Endothelial cell (in vitro differentiated cells): ENCODE measurements around the gene TLX1. TPM values are rescaled to one million over a fixed set of nuclear protein-coding genes. Genes with fewer than 3 reads are reported as not detected.

Experiments used
- DNase-seq: peaks from one replicate; pipeline ENCODE4 v3.0.0; 2021; ENCODE audit warnings: low spot score
- H3K27ac Mint-ChIP-seq: one replicate; pipeline ENCODE4 v1.8.0; 2021; ENCODE audit warnings: mixed read lengths, inconsistent platforms; ENCODE audit not compliant: unreplicated experiment
- H3K27me3 Mint-ChIP-seq: one replicate; pipeline ENCODE4 v1.8.0; 2021; ENCODE audit warnings: mild to moderate bottlenecking, moderate library complexity, mixed read lengths, inconsistent platforms; ENCODE audit not compliant: unreplicated experiment
- H3K36me3 Mint-ChIP-seq: one replicate; pipeline ENCODE4 v1.8.0; 2021; ENCODE audit warnings: mild to moderate bottlenecking, low read depth, mixed read lengths, inconsistent platforms; ENCODE audit not compliant: unreplicated experiment
- H3K4me1 Mint-ChIP-seq: one replicate; pipeline ENCODE4 v1.8.0; 2021; ENCODE audit warnings: mild to moderate bottlenecking, mixed read lengths, inconsistent platforms; ENCODE audit not compliant: unreplicated experiment
- H3K4me3 Mint-ChIP-seq: one replicate; pipeline ENCODE4 v1.8.0; 2021; ENCODE audit warnings: mild to moderate bottlenecking, mixed read lengths, inconsistent platforms; ENCODE audit not compliant: unreplicated experiment
- H3K9me3 Mint-ChIP-seq: one replicate; pipeline ENCODE4 v1.8.0; 2021; ENCODE audit warnings: mixed read lengths, inconsistent platforms; ENCODE audit not compliant: unreplicated experiment
- CTCF ChIP-seq: fragments of 200-600 bp; sonication (generic); IDR thresholded peaks from one replicate; pipeline ENCODE4 v1.5.0; 2021; ENCODE audit warnings: antibody characterized with exemption; ENCODE audit not compliant: unreplicated experiment
- total RNA-seq: library from RNA; stranded (reverse); fragmentation: NEBNext Ultra II Directional; extraction: Animal tissue kit (Norgen Biotek cat#: 25700); gene quantifications from one replicate; pipeline ENCODE4 v1.2.1, GENCODE V29; 2021; ENCODE audit not compliant: unreplicated experiment

Gene TLX1
- total RNA-seq, 1 donor from 2014 or later, result 31.0 TPM

- DNase-seq, result no peak
- Mint-ChIP-seq H3K36me3 (peaks cover 6% of the 10 kb centered on the region), H3K9me3 (no peaks in the 10 kb centered on the region), H3K4me1 (peaks cover 8% of the 10 kb centered on the region), H3K27ac (no peak overlapping the region), H3K4me3 (no peak overlapping the region), H3K27me3 (peaks cover 14% of the 10 kb centered on the region)
- no peak for TF ChIP-seq CTCF
Observed at GRCh38 chr10:101116754-101117153, 14.3 kb upstream of the TLX1 start.

GRCh38 chr10:101118031-101118430 is 13.1 kb upstream of the TLX1 start:
- no peak for DNase-seq
- no peak for TF ChIP-seq CTCF

GRCh38 chr10:101120520-101120883 is 10.6 kb upstream of the TLX1 start:
- DNase-seq, result no peak
- Mint-ChIP-seq H3K27me3 (peaks cover 30% of the 10 kb centered on the region), H3K4me3 (peak overlapping the region; percentile 87), H3K4me1 (peaks cover 18% of the 10 kb centered on the region), H3K27ac (no peak overlapping the region), H3K36me3 (peaks cover 11% of the 10 kb centered on the region), H3K9me3 (no peaks in the 10 kb centered on the region)
- no peak for TF ChIP-seq CTCF

More at GRCh38 chr10:101118031-101118430, 13.1 kb upstream of the TLX1 start:
- Mint-ChIP-seq H3K27me3 (peaks cover 19% of the 10 kb centered on the region), H3K9me3 (no peaks in the 10 kb centered on the region), H3K4me1 (peaks cover 16% of the 10 kb centered on the region), H3K27ac (no peak overlapping the region), H3K4me3 (no peak overlapping the region), H3K36me3 (peaks cover 6% of the 10 kb centered on the region)

GRCh38 chr10:101120884-101121653 is 10.0 kb upstream of the TLX1 start:
- H3K27ac Mint-ChIP-seq, result no peak overlapping the region
- TF ChIP-seq CTCF, result no peak
- DNase-seq, result no peak
- peaks cover 18% of the 10 kb centered on the region for H3K4me1 Mint-ChIP-seq
- peaks cover 12% of the 10 kb centered on the region for H3K36me3 Mint-ChIP-seq
- peaks cover 29% of the 10 kb centered on the region for H3K27me3 Mint-ChIP-seq
- no peaks in the 10 kb centered on the region for H3K9me3 Mint-ChIP-seq
- H3K4me3 Mint-ChIP-seq, result peak overlapping the region; percentile 87

- H3K9me3 Mint-ChIP-seq, result no peaks in the 10 kb centered on the region
- H3K36me3 Mint-ChIP-seq, result peaks cover 16% of the 10 kb centered on the region
- peaks cover 18% of the 10 kb centered on the region for H3K4me1 Mint-ChIP-seq
- peaks cover 33% of the 10 kb centered on the region for H3K27me3 Mint-ChIP-seq
- TF ChIP-seq CTCF, result no peak
- no peak overlapping the region for H3K27ac Mint-ChIP-seq
- no peak for DNase-seq
- no peak overlapping the region for H3K4me3 Mint-ChIP-seq
Observed at GRCh38 chr10:101121654-101122031, 9.5 kb upstream of the TLX1 start.
